ENCODE results near the gene CCDC186. TPM values are rescaled to one million over a fixed set of nuclear protein-coding genes. Genes with fewer than 3 reads are reported as not detected.

CCDC186 gene
- total RNA-seq, 1 donor = 14.6 TPM

GRCh38 chr10:114208351-114208750 is 34.3 kb upstream of the CCDC186 start:
- no peak overlapping the region for H3K4me3 ChIP-seq (ENCODE audit: low read depth, low read length)
- DNase-seq (ENCODE audit: low read depth) = no peak
- TF ChIP-seq CTCF (IDR thresholded peaks at IDR 0.05; ENCODE audit: insufficient read depth, low read length) = no peak

- DNase-seq (ENCODE audit: low read depth) = no peak
Measured at GRCh38 chr10:114207349-114207748, 33.3 kb upstream of the CCDC186 start.

GRCh38 chr10:114206902-114207301 is 32.9 kb upstream of the CCDC186 start:
- DNase-seq (ENCODE audit: low read depth) = no peak
- H3K4me3 ChIP-seq (ENCODE audit: low read depth, low read length) = no peak overlapping the region
- no peak for TF ChIP-seq CTCF (IDR thresholded peaks at IDR 0.05; ENCODE audit: insufficient read depth, low read length)

More at GRCh38 chr10:114207349-114207748, 33.3 kb upstream of the CCDC186 start:
- H3K4me3 ChIP-seq (ENCODE audit: low read depth, low read length) = no peak overlapping the region
- TF ChIP-seq CTCF (IDR thresholded peaks at IDR 0.05; ENCODE audit: insufficient read depth, low read length) = no peak

- TF ChIP-seq CTCF (IDR thresholded peaks at IDR 0.05; ENCODE audit: insufficient read depth, low read length) = no peak
- H3K4me3 ChIP-seq (ENCODE audit: low read depth, low read length) = no peak overlapping the region
- no peak for DNase-seq (ENCODE audit: low read depth)
Measured at GRCh38 chr10:114202812-114203211, 28.8 kb upstream of the CCDC186 start.

GRCh38 chr10:114199239-114199638 is 25.2 kb upstream of the CCDC186 start:
- H3K4me3 ChIP-seq (ENCODE audit: low read depth, low read length) = no peak overlapping the region
- no peak for DNase-seq (ENCODE audit: low read depth)
- TF ChIP-seq CTCF (IDR thresholded peaks at IDR 0.05; ENCODE audit: insufficient read depth, low read length) = no peak

GRCh38 chr10:114195079-114195478 is 21.1 kb upstream of the CCDC186 start:
- DNase-seq (ENCODE audit: low read depth) = no peak
- H3K4me3 ChIP-seq (ENCODE audit: low read depth, low read length) = no peak overlapping the region
- no peak for TF ChIP-seq CTCF (IDR thresholded peaks at IDR 0.05; ENCODE audit: insufficient read depth, low read length)

GRCh38 chr10:114189700-114190099 is 15.7 kb upstream of the CCDC186 start:
- DNase-seq (ENCODE audit: low read depth) = no peak
- TF ChIP-seq CTCF (IDR thresholded peaks at IDR 0.05; ENCODE audit: insufficient read depth, low read length) = no peak
- H3K4me3 ChIP-seq (ENCODE audit: low read depth, low read length) = no peak overlapping the region
